ENCODE measurements around the gene ANKDD1B. TPM values are rescaled to one million over a fixed set of nuclear protein-coding genes. Genes with fewer than 3 reads are reported as not detected.
"Not testable (repeated sequence)": the region's sequence is repeated elsewhere in the genome, so short reads cannot be mapped to it uniquely, and the experiment has no call there.

Gene ANKDD1B
- polyA plus RNA-seq, 4 donors = 3.6 to 10.7 (median 5.8) TPM

DNA sequence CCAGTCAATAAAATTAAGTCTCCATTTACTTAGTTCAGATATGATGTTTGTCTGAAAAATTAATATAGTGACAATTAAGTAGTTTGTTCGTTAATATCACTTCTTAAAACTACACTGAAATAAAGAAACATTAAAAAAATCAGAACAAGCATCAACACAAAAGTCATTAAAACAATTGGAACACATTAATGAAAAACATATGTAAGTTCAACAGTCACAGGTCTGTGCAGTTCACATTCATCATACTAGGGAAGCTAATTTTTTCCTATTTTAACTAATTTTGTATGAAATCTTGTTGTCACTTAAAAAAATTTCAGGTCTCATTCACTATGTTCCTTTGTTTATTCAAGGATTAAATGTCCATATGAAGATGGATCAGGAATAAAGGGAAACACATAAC, 83.5 kb downstream of the ANKDD1B start:
- no peak for DNase-seq (ENCODE audit: low read depth in 4 of 4, low spot score in 2 of 4)

DNA sequence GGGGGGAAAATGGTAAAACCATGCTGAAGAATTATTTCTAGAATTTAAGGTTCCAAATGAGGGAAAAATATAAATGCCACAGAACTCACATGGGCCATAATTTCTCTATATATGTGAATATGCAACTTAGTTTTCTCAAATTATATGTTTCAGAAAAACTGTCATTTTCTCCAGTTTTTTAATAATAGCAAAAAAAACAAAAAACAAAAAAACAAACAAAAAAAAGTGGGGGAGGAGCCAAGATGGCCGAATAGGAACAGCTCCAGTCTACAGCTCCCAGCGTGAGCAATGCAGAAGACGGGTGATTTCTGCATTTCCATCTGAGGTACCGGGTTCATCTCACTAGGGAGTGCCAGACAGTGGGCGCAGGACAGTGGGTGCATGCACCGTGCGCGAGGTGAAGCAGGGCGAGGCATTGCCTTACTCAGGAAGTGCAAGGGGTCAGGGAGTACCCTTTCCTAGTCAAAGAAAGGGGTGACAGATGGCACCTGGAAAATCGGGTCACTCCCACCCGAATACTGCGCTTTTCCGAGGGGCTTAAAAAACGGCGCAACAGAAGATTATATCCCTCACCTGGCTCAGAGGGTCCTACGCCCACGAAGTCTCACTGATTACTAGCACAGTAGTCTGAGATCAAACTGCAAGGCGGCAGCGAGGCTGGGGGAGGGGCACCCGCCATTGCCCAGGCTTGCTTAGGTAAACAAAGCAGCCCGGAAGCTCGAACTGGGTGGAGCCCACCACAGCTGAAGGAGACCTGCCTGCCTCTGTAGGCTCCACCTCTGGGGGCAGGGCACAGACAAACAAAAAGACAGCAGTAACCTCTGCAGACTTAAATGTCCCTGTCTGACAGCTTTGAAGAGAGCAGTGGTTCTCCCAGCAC, 84.5 kb downstream of the ANKDD1B start:
- DNase-seq (ENCODE audit: low read depth in 4 of 4, low spot score in 2 of 4) = not testable (repeated sequence)

DNA sequence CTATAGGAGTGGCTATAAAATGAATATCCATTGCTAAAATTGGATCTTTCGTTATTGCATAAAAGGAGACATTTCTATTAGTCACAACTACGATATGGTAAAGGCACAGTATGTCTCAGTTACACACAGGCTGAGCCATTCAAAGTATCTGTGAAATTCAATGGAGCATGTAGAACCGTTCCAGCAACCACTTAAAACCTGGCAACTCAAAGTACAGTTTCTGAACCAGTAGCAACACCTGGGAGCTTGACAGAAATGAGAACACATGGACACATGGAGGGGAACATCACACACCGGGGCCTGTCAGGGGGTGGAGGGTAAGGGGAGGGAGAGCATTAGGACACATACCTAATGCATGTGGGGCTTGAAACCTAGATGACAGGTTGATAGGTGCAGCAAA, 90.6 kb downstream of the ANKDD1B start:
- DNase-seq (ENCODE audit: low read depth in 4 of 4, low spot score in 2 of 4) = no peak

- no peak for DNase-seq (ENCODE audit: low read depth in 4 of 4, low spot score in 2 of 4)
Measured at GRCh38 chr5:75706016-75706415, 94.8 kb downstream of the ANKDD1B start.

- no peak for DNase-seq (ENCODE audit: low read depth in 4 of 4, low spot score in 2 of 4)
Measured at GRCh38 chr5:75706775-75707174, 95.5 kb downstream of the ANKDD1B start.

DNA sequence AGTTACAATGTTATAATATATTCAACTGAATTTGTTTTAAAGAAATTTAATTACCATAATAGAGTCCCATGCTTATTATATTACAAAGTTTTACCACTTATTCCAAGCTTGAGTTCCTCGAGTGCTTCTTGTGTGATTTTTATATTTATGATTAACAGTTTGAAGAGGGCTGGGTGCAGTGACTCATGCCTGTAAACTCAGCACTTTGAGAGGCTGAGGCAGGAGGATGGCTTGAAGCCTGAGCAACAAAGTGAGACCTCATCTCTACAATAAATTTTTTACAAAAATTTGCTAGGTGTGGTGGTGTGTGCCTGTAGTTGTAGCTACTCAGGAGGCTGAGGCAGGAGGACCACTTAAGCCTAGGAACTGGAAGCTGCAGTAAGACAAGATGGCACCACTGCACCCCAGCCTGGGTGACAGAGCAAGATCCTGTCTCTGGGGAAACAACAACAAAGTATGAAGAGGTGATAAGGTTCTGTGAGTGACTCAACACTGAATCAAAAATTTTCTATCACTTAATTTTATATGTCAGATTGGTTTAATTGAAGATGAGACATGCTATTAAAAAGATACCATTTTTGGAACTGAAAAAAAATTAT, 96.8 kb downstream of the ANKDD1B start:
- no peak for DNase-seq (ENCODE audit: low read depth in 4 of 4, low spot score in 2 of 4)

GRCh38 chr5:75710637-75711036, 99.4 kb downstream of the ANKDD1B start:
- no peak for DNase-seq (ENCODE audit: low read depth in 4 of 4, low spot score in 2 of 4)

- DNase-seq (ENCODE audit: low read depth in 4 of 4, low spot score in 2 of 4) = no peak
Measured at GRCh38 chr5:75711151-75711550, 99.9 kb downstream of the ANKDD1B start.

DNA sequence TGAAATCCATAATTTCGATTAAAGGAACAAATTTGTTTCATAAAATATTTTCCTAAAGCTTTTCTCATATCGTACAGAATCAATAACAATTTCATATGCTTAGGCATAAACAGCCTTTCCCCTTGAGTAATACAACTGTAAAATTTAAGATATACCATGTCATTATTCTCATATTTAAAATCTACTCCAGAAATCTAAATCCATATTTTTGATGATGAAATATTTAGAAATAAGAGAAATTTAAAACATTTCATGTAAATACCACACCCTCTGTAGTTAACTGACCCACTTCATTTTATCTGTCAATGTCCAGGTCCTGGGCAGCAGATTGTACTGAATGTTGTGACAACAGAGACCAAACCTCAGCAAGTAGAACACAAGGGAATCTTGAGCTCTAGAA, 100.8 kb downstream of the ANKDD1B start:
- no peak for DNase-seq (ENCODE audit: low read depth in 4 of 4, low spot score in 2 of 4)

- DNase-seq (ENCODE audit: low read depth in 4 of 4, low spot score in 2 of 4) = peak in 1 of 4 donors; percentile 37
Measured at GRCh38 chr5:75716715-75717081, 105.4 kb downstream of the ANKDD1B start.

GRCh38 chr5:75717082-75717922, 106.0 kb downstream of the ANKDD1B start, which contains the start of gene POC5:
POC5 (minus strand) TSS chr5:75717437; CDS start chr5:75712937, 4,500 bp downstream.
- DNase-seq (ENCODE audit: low read depth in 4 of 4, low spot score in 2 of 4) = peak; percentile 90 to 94 (median 92)

- no peak for DNase-seq (ENCODE audit: low read depth in 4 of 4, low spot score in 2 of 4)
Measured at GRCh38 chr5:75720882-75721281, 109.6 kb downstream of the ANKDD1B start.

Other genes starting within 250 kb of the ANKDD1B start
- gene CERT1, start 99.8 kb upstream of the ANKDD1B start, polyA plus RNA-seq (ENCODE audit: insufficient read length in 4 of 4) = 10 to 100 TPM; 52.7 to 65.5 (median 60.1) TPM
- 10 to 100 TPM; 24.6 to 37.1 (median 30.2) TPM for gene POLK, start 99.6 kb upstream of the ANKDD1B start, polyA plus RNA-seq (ENCODE audit: insufficient read length in 4 of 4)
- 10 to 100 TPM; 15.6 to 26.3 (median 17.2) TPM for gene POC5, start 106.0 kb downstream of the ANKDD1B start, polyA plus RNA-seq (ENCODE audit: insufficient read length in 4 of 4)

Data from left renal cortex interstitium (tissue), 4 donors.